Measurements from ENCODE around the gene MCM9. TPM values are rescaled to one million over a fixed set of nuclear protein-coding genes. Genes with fewer than 3 reads are reported as not detected.
A peak's percentile ranks its signal among the peaks of the same experiment; 100 is the strongest.

Gene MCM9
- total RNA-seq, 1 donor from 2014 or later = 37.0 TPM

GRCh38 chr6:118781897-118782296, 153.1 kb downstream of the MCM9 start:
- Mint-ChIP-seq H3K27ac (no peak overlapping the region), H3K27me3 (no peaks in the 10 kb centered on the region), H3K9me3 (no peaks in the 10 kb centered on the region), H3K36me3 (ENCODE audit: low read depth) (no peaks in the 10 kb centered on the region), H3K4me1 (peaks cover 1% of the 10 kb centered on the region), H3K4me3 (no peak overlapping the region)
- CTCF ChIA-PET = no interaction called here
- intact Hi-C loops (cut with micrococcal nuclease) = no loop called here
- DNase-seq (no peak), ATAC-seq (ENCODE audit: low read depth) (no peak)
- TF ChIP-seq CTCF (IDR thresholded peaks at IDR 0.05) = no peak
- POLR2A ChIA-PET = no interaction called here

GRCh38 chr6:118780668-118781067, 154.3 kb downstream of the MCM9 start:
- Mint-ChIP-seq H3K27me3 (peaks cover 3% of the 10 kb centered on the region), H3K4me3 (no peak overlapping the region), H3K4me1 (peaks cover 5% of the 10 kb centered on the region), H3K36me3 (ENCODE audit: low read depth) (no peaks in the 10 kb centered on the region), H3K27ac (no peak overlapping the region), H3K9me3 (no peaks in the 10 kb centered on the region)
- ATAC-seq (ENCODE audit: low read depth) (no peak), DNase-seq (no peak)
- intact Hi-C loops (cut with micrococcal nuclease) = no loop called here
- CTCF ChIA-PET = interaction anchor here (9.1 kb wide), 1 partner anchor 216 kb away, joined by 85 read pairs; no protein-coding TSS in a partner anchor
- POLR2A ChIA-PET = no interaction called here
- TF ChIP-seq CTCF (IDR thresholded peaks at IDR 0.05) = no peak

GRCh38 chr6:118776607-118777549, 158.1 kb downstream of the MCM9 start:
- POLR2A ChIA-PET = no interaction called here
- Mint-ChIP-seq H3K4me1 (peaks cover 5% of the 10 kb centered on the region), H3K27ac (no peak overlapping the region), H3K4me3 (no peak overlapping the region), H3K27me3 (peaks cover 3% of the 10 kb centered on the region), H3K9me3 (no peaks in the 10 kb centered on the region), H3K36me3 (ENCODE audit: low read depth) (no peaks in the 10 kb centered on the region)
- CTCF ChIA-PET = interaction anchor here (0.6 to 9.1 kb wide), 5 partner anchors 9 to 213 kb away, joined by 3 to 85 read pairs (median 3); no protein-coding TSS in a partner anchor
- TF ChIP-seq CTCF (IDR thresholded peaks at IDR 0.05) = peak; percentile 73
- intact Hi-C loops (cut with micrococcal nuclease) = loop anchor here (1.0 to 10.0 kb wide), 9 partner anchors 24 to 1432 kb away; partner anchors contain the start of gene CEP85L
- ATAC-seq (ENCODE audit: low read depth) (peak; percentile 82), DNase-seq (no peak)

GRCh38 chr6:118775381-118775780, 159.6 kb downstream of the MCM9 start:
- intact Hi-C loops (cut with micrococcal nuclease) = loop anchor here (10.0 kb wide), 1 partner anchor 1431 kb away; no protein-coding TSS in a partner anchor
- DNase-seq = no peak
- Mint-ChIP-seq H3K27me3 (peaks cover 3% of the 10 kb centered on the region), H3K9me3 (no peaks in the 10 kb centered on the region), H3K36me3 (ENCODE audit: low read depth) (no peaks in the 10 kb centered on the region), H3K4me1 (peaks cover 5% of the 10 kb centered on the region), H3K27ac (no peak overlapping the region), H3K4me3 (no peak overlapping the region)
- ATAC-seq (ENCODE audit: low read depth) = no peak
- POLR2A ChIA-PET = interaction anchor here (0.6 kb wide), 1 partner anchor 444 kb away, joined by 4 read pairs; no protein-coding TSS in a partner anchor
- TF ChIP-seq CTCF (IDR thresholded peaks at IDR 0.05) = no peak
- CTCF ChIA-PET = interaction anchor here (1.1 to 9.1 kb wide), 3 partner anchors 13 to 211 kb away, joined by 3 to 85 read pairs (median 4); no protein-coding TSS in a partner anchor

- no peaks in the 10 kb centered on the region for H3K9me3 Mint-ChIP-seq
- no peaks in the 10 kb centered on the region for H3K36me3 Mint-ChIP-seq (ENCODE audit: low read depth)
- no peak for ATAC-seq (ENCODE audit: low read depth)
- no peak for TF ChIP-seq CTCF (IDR thresholded peaks at IDR 0.05)
- CTCF ChIA-PET = interaction anchor here (0.7 to 9.1 kb wide), 3 partner anchors 77 to 210 kb away, joined by 3 to 85 read pairs (median 3); no protein-coding TSS in a partner anchor
- H3K4me1 Mint-ChIP-seq = peaks cover 5% of the 10 kb centered on the region
- H3K27me3 Mint-ChIP-seq = peaks cover 3% of the 10 kb centered on the region
- H3K4me3 Mint-ChIP-seq = no peak overlapping the region
- intact Hi-C loops (cut with micrococcal nuclease) = loop anchor here (10.0 kb wide), 1 partner anchor 1430 kb away; no protein-coding TSS in a partner anchor
- no peak overlapping the region for H3K27ac Mint-ChIP-seq
- DNase-seq = no peak
- POLR2A ChIA-PET = no interaction called here
Measured at GRCh38 chr6:118774581-118774980, 160.4 kb downstream of the MCM9 start.
